HepG2 (cell line): ENCODE data around the gene C10orf71. TPM values are rescaled to one million over a fixed set of nuclear protein-coding genes. Genes with fewer than 3 reads are reported as not detected.

ENCODE experiments used
- ATAC-seq: fragments of 200-7000 bp; cut with Tn5 transposase; 3 replicates; pipeline ENCODE4 v1.9.1; 2020; ENCODE audit warnings: mild to moderate bottlenecking, moderate library complexity
- BruUV-seq: library from RNA; stranded (reverse); fragments of 400-500 nt; replicated peaks from 2 replicates; lab custom pipeline; 2021; lab: Mats Ljungman, UMichigan
- CTCF ChIA-PET: fragments of 300-600 bp; formaldehyde crosslinking; extraction: SDS; loops from one replicate; lab custom pipeline; 2021; ENCODE audit warnings: low total read pairs, inconsistent platforms, low intra/inter-chr PET ratio; lab: Yijun Ruan, JAX
- POLR2A ChIA-PET: fragments of 350-600 bp; sonication (Branson Sonifier 250); formaldehyde crosslinking; loops from one replicate; lab custom pipeline; 2020; ENCODE audit warnings: antibody characterized with exemption, inconsistent platforms; lab: Yijun Ruan, JAX
- DNase-seq: peaks from one replicate; pipeline ENCODE4 v3.0.0-alpha.2; 2015; ENCODE audit warnings: low spot score
- FAIRE-seq: peaks from 3 replicates; lab custom pipeline; 2011; peaks lifted over from hg19 to GRCh38; lab: Jason Lieb, UNC
- H2AFZ ChIP-seq: one replicate; pipeline ENCODE4 v1.6.1; 2011; ENCODE audit warnings: low read length, inconsistent platforms
- H3K27ac ChIP-seq: fragments of 300-600 bp; 3 replicates; pipeline ENCODE4 v1.8.0; 2011; ENCODE audit warnings: mixed run types, mild to moderate bottlenecking, mixed read lengths, low read length, inconsistent platforms; ENCODE audit not compliant: insufficient read depth; ENCODE audit errors: extremely low read length
- H3K27me3 ChIP-seq, 2 experiments: fragments of 200-600 bp in 1 of 2; 2 replicates in 1 of 2; 3 replicates in 1 of 2; pipeline versions ENCODE4 v1.6.0 to v1.8.0; 2011; ENCODE audit warnings: low read length in 2 of 2, mild to moderate bottlenecking in 2 of 2, moderate library complexity in 2 of 2, inconsistent platforms in 1 of 2; ENCODE audit not compliant: insufficient read depth in 2 of 2, control insufficient read depth in 1 of 2
- H3K36me3 ChIP-seq, 2 experiments: fragments of 200-600 bp in 1 of 2; replicated peaks in 1 of 2; 2 replicates in 1 of 2; 3 replicates in 1 of 2; pipeline versions ENCODE4 v1.5.1 to v1.8.0; 2011; ENCODE audit warnings: low read length in 2 of 2, inconsistent platforms in 1 of 2; ENCODE audit not compliant: insufficient read depth in 2 of 2, control insufficient read depth in 1 of 2
- H3K4me1 ChIP-seq: 2 replicates; pipeline ENCODE4 v1.5.1; 2012; ENCODE audit warnings: low read length, inconsistent platforms; ENCODE audit not compliant: insufficient read depth
- H3K4me2 ChIP-seq: 2 replicates; pipeline ENCODE4 v1.6.0; 2011; ENCODE audit warnings: low read depth, low read length, inconsistent platforms
- H3K4me3 ChIP-seq, 3 experiments: fragments of 200-600 bp in 1 of 3; sonication (generic), shearing (Covaris generic) in 1 of 3; replicated peaks in 1 of 3; 2 replicates each; pipeline ENCODE4 v1.5.1; 2011 to 2016; ENCODE audit warnings: low read length in 3 of 3, inconsistent platforms in 2 of 3, low read depth in 2 of 3, mild to moderate bottlenecking in 2 of 3, control low read depth in 1 of 3, mixed read lengths in 1 of 3; ENCODE audit not compliant: insufficient read depth in 1 of 3
- H3K79me2 ChIP-seq: one replicate; pipeline ENCODE4 v1.6.1; 2011; ENCODE audit warnings: low read length, inconsistent platforms; ENCODE audit not compliant: insufficient read depth
- H3K9ac ChIP-seq: 2 replicates; pipeline ENCODE4 v1.6.0; 2011; ENCODE audit warnings: mild to moderate bottlenecking, low read depth, low read length, inconsistent platforms; ENCODE audit not compliant: insufficient read depth
- H3K9me3 ChIP-seq: 2 replicates; pipeline ENCODE4 v1.5.1; 2012; ENCODE audit warnings: mild to moderate bottlenecking, low read length
- H4K20me1 ChIP-seq: 2 replicates; pipeline ENCODE4 v1.6.0; 2011; ENCODE audit warnings: inconsistent platforms, mild to moderate bottlenecking, low read length, moderate library complexity; ENCODE audit not compliant: insufficient read depth
- GATA4 ChIP-seq: sonication (generic); IDR thresholded peaks from 2 replicates; pipeline ENCODE4 v1.6.1; 2016; ENCODE audit warnings: antibody characterized with exemption, low read depth, borderline replicate concordance
- SMC3 ChIP-seq: IDR thresholded peaks from 2 replicates; pipeline ENCODE4 v1.6.1; 2011; ENCODE audit warnings: low read length, improper control_type of control experiment
- STAG1 ChIP-seq: sonication (generic); formaldehyde crosslinking; IDR thresholded peaks from 2 replicates; pipeline ENCODE4 v1.4.0; 2020; ENCODE audit warnings: missing genetic modification reagents
- WGBS: methylation state at CpG from one replicate; pipeline ENCODE4 v1.1.6; 2017; ENCODE audit warnings: low lambda C conversion rate; 5-methylcytosine and 5-hydroxymethylcytosine counted together
- in situ Hi-C: cut with HindIII; loops from 2 replicates; pipeline ENCODE4 v1.10.0; 2017; ENCODE audit warnings: low pct_unique_long_range_greater_than_20kb; ENCODE audit not compliant: extremely low pct_ligation_motif_present
- intact Hi-C: fragments of 100-400 bp; cut with micrococcal nuclease; formaldehyde crosslinking; loops from one replicate; pipeline ENCODE4 v1.10.0; 2022; ENCODE audit not compliant: unreplicated experiment
- polyA plus RNA-seq, 8 experiments: library from polyadenylated mRNA; depleted of rRNA in 3 of 8; stranded (reverse) in 7 of 8; unstranded in 1 of 8; fragments of >200 nt; fragmentation: Illumina TruSeq in 4 of 8; extraction: Trizol in 4 of 8; gene quantifications; 2 replicates each; pipeline versions ENCODE4 v1.2.1 to v1.2.3, GENCODE V29; 2011 to 2016; ENCODE audit warnings: low read depth in 4 of 8, missing spikeins in 1 of 8, mixed read lengths in 1 of 8; ENCODE audit not compliant: insufficient read depth in 1 of 8
- total RNA-seq, 5 experiments: library from RNA; depleted of rRNA; stranded (reverse); fragments of >200 nt; fragmentation: Illumina TruSeq; extraction: Trizol; gene quantifications; 2 replicates each; pipeline ENCODE4 v1.2.3, GENCODE V29; 2016; ENCODE audit warnings: low read depth in 1 of 5
- TF ChIP-seq, protein P1 (sequence below): sonication (generic); formaldehyde crosslinking; IDR thresholded peaks from 2 replicates; pipeline ENCODE4 v1.5.0; 2020; ENCODE audit warnings: mild to moderate bottlenecking, missing genetic modification reagents, moderate library complexity
- TF ChIP-seq, protein P2 (sequence below): sonication (generic); formaldehyde crosslinking; IDR thresholded peaks from 2 replicates; pipeline ENCODE4 v1.8.0; 2022; ENCODE audit warnings: mild to moderate bottlenecking, missing genetic modification reagents, moderate library complexity

C10orf71 gene
- total and polyA plus RNA-seq, 2 of the 13 experiments (the other 11 are each of a cell fraction or from before 2014, with no cell fraction given): not detected

DNA sequence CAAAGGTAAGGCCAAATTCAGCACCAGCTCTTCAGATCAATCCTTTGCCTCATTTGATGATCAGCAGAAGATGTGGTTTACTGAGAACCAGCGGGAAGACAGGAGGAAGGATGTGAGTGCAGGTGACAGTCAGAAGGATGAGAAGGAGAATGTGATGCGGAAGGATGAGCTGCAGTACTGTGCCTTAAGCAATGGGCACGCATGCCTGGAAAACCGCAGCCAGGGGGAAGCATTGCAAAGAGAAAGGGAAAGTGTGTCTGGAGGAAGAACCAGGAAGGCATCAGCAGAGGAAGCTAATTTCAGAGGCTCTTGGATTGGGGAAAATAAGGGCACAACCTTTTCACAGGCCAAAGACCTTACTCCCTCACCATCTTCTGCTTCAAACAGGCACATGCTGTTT, 25.7 kb downstream of the C10orf71 start:
- no peak for DNase-seq
- Histone ChIP-seq H3K9ac (no peak overlapping the region), H3K27me3 (peaks cover 7 to 56% of the 10 kb centered on the region in 2 experiments; a peak in 4 of 5 replicates), H3K4me3 (no peak overlapping the region), H3K36me3 (no peaks in the 10 kb centered on the region), H3K4me2 (no peak overlapping the region), H3K27ac (no peak overlapping the region), H3K4me1 (no peaks in the 10 kb centered on the region), H2AFZ (no peak overlapping the region), H3K79me2 (no peaks in the 10 kb centered on the region), H4K20me1 (no peaks in the 10 kb centered on the region), H3K9me3 (no peaks in the 10 kb centered on the region)
- peak; percentile 58 for ATAC-seq
- WGBS: 24% methylated on average over 4 of the region's 4 CpGs
- in situ Hi-C loops: no loop called here
- FAIRE-seq: no peak
- BruUV-seq: no TSS peak
- ChIA-PET CTCF (no interaction called here), POLR2A (no interaction called here)
- intact Hi-C loops: no loop called here
- TF ChIP-seq, protein P1, sequence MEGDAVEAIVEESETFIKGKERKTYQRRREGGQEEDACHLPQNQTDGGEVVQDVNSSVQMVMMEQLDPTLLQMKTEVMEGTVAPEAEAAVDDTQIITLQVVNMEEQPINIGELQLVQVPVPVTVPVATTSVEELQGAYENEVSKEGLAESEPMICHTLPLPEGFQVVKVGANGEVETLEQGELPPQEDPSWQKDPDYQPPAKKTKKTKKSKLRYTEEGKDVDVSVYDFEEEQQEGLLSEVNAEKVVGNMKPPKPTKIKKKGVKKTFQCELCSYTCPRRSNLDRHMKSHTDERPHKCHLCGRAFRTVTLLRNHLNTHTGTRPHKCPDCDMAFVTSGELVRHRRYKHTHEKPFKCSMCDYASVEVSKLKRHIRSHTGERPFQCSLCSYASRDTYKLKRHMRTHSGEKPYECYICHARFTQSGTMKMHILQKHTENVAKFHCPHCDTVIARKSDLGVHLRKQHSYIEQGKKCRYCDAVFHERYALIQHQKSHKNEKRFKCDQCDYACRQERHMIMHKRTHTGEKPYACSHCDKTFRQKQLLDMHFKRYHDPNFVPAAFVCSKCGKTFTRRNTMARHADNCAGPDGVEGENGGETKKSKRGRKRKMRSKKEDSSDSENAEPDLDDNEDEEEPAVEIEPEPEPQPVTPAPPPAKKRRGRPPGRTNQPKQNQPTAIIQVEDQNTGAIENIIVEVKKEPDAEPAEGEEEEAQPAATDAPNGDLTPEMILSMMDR: peak; percentile 53
- TF ChIP-seq GATA4: no peak
- peak; percentile 47 for TF ChIP-seq STAG1 (CRISPR knock-in tag)
- TF ChIP-seq SMC3: peak; percentile 58
- TF ChIP-seq, protein P2, sequence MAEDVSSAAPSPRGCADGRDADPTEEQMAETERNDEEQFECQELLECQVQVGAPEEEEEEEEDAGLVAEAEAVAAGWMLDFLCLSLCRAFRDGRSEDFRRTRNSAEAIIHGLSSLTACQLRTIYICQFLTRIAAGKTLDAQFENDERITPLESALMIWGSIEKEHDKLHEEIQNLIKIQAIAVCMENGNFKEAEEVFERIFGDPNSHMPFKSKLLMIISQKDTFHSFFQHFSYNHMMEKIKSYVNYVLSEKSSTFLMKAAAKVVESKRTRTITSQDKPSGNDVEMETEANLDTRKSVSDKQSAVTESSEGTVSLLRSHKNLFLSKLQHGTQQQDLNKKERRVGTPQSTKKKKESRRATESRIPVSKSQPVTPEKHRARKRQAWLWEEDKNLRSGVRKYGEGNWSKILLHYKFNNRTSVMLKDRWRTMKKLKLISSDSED: no peak
